IPS-NIHi7 (cell line): ENCODE data around the gene CRYBB3.
"Not testable (repeated sequence)": the region's sequence is repeated elsewhere in the genome, so short reads cannot be mapped to it uniquely, and the experiment has no call there.

ENCODE experiments used
- DNase-seq: peaks from one replicate; pipeline ENCODE4 v3.0.0; 2012; ENCODE audit warnings: mixed read lengths; ENCODE audit errors: extremely low spot score

The CRYBB3 gene

DNA sequence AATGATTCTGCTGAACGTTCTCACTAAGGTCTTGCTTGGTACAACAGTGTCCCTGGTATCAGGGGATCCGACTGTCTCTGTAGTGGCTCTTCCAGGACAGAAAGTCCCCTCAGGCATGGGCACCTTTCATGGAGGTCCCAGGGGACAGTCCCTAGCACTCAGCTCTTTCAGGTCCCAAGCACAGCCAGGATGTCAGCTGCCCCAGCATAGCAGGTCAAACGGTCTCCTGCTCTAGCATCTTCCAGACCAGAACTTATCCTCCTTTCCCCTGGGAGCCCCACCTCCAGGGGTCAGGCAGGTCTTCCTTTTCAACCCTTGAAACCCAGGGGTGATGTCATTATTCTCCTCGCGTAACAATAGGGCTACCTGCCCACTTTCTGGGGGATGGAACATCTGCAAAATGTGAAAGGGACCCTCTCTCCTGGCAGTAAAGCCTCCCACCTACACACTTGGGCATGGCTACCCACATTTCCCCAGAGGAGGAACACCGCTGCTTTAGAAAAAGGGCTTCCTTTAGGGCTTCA is 24.7 kb upstream of the CRYBB3 start:
- no peak for DNase-seq

DNA sequence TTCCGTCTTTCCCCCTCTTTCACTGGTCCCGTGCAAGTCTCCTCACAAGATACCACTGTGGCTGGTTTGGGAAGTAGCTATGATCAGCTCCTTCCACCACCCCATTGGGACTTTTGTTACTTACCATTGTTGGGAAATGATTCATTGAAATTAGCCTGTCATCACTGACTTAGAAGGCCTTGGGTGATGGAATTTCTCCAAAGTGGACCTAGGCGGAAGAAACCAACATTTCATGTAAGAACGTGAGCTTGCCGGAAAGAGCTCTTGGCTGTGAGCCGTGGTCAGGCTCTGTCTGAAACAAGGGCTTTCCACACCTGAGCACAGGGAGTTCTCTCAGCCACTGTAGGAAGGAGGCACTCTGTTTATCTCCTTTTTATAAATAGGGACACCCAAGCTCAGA is 23.5 kb upstream of the CRYBB3 start:
- DNase-seq = no peak

DNA sequence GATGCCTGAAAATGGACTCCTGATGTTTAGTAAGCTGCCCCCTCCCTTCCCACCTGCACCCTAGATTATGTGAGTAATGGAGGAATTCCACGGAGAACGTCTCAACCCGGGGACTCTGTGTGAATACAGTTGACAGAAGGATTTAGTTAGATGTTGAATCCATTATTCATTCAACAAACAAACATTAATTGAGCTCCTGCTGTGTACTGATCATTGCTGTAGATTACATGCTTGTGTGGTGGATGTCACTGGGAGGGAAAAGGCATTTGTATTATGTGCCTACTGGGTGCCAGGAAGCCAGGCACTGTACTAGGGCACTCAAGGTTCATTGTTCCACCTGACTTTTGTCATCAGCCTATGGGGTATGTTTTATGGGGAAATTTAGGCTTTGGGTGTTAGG is 22.9 kb upstream of the CRYBB3 start:
- no peak for DNase-seq

GRCh38 chr22:25177226-25177625 is 22.4 kb upstream of the CRYBB3 start:
- no peak for DNase-seq

GRCh38 chr22:25177895-25178294 is 21.8 kb upstream of the CRYBB3 start:
- no peak for DNase-seq

DNA sequence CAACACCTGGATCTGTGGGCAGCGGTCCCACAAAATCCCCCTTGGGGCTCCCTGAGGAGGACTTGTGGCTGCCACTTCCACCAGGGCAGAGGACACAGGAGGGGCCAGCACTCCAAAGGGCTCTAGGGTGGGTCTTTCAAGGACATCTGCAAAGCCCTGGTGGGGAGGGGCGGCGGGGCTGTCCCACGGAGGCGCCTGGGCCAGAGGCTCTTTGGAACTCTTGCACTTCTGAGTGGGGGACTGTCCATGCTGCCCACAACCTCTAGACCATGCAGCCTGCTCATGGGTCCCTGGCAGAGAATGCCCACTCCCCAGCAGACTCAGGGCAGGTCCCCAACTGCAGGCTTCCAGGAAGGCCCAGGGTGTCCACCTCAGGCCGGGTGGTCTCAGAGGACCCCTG is 21.3 kb upstream of the CRYBB3 start:
- DNase-seq = not testable (repeated sequence)

GRCh38 chr22:25178869-25179631 is 20.6 kb upstream of the CRYBB3 start:
- DNase-seq = not testable (repeated sequence)

DNA sequence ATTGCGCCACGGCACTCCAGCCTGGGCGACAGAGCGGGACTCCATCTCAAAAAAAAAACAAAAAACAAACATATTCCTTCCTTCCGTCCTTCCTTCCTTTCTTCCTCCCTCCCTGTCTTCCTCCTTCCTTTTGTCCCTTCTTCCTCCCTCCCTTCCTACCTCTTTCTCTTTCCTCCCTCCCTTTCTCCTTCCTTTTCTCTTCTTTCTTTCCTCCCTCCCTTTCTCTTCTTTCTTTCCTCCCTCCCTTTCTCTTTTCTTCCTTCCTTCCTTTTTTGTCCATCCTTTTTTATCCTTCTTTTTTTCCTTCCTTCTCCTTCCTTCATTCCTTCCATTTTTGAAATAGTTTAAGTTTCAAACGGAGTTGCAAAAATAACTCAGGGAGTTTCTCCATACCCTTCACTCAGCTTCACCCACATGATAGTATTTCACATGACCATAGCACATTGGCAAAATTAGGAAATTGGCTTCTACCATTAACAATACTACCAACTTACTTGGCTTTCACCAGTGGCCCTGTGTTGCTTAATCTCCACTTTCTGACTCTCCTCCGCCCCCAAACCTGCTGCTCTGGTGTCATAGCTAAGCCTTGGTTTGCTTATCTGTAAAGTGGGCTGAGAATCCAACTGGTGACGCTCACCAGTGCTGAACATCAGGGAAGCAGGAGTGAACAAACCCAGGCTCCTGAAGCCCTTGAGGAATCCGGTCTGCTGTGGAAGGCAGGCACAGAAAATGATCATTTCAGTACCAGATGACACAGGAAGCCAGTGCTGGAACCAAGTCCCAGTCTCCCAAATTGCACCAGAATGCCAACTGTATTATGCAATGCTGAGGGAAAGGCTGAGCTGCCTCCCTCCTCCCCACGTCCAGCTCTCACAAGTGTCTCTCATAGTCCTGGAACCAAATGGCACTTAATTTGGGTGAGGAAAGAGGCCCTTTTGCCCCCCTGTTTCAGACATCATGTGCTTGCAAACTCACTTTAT is 17.2 kb upstream of the CRYBB3 start:
- no peak for DNase-seq

GRCh38 chr22:25183949-25184619 is 15.6 kb upstream of the CRYBB3 start:
- no peak for DNase-seq

- no peak for DNase-seq
These were observed 13.5 kb upstream of the CRYBB3 start for GRCh38 chr22:25186140-25186539.

- no peak for DNase-seq
These were observed 12.2 kb upstream of the CRYBB3 start for GRCh38 chr22:25187469-25187868.

DNA sequence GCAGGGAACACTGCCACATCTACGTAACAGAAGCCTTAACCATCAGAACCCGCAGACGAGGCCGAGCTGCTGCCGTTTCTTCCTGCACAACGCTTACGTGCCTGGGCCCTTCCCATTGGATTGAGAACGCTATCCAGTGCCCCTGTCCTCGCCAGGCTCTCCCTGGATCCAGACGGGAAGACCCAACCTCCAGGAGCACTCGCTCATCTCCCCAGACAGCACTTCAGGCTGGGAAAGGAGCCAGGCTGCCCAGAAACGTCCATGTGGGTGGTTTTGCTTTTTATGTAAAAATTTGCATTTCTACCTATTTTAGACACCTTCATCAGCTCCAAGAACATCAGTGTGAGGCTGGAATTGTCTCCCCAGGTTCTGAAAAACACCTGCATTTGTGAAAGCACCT is 7.3 kb upstream of the CRYBB3 start:
- DNase-seq = no peak

- no peak for DNase-seq
These were observed 6.5 kb upstream of the CRYBB3 start for GRCh38 chr22:25193130-25193529.

GRCh38 chr22:25193548-25193947 is 6.1 kb upstream of the CRYBB3 start:
- peak; percentile 85 for DNase-seq

DNA sequence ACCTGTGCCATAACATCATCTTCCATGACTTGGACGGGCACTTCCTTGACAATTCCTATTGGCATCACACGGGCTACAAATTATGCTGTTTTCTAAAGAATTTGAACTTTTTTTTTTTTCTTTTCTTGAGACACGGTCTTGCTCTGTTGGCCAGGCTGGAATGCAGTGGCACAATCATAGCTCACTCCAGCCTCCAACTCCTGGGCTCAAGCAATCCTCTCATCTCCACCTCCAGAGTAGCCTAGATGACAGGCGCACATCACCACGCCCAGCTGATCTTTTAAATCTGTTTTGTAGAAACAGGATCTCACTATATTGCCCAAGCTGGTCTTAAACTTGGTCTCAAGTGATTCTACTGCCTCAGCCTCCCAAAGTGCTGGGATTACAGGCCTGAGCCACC is 3.3 kb upstream of the CRYBB3 start:
- no peak for DNase-seq

DNA sequence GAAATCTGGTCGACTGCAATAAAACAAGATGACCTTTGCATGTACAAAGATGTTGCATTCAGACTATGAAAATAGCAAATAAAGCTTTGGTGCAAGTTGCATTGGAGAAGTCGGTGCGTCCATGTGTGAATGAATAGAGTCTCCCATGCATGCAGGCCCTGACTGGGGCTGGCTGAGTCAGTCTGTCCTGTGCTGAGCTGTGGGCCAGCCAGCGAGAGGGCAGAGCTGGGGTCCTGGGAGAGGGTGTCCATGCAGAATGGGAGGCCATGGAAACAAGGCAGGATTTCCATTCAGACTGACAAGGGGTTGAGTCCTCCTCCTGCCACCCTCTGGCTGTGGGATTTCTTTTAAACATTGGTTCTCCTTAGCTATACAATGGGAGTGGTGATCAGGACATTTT is 2.3 kb upstream of the CRYBB3 start:
- DNase-seq = no peak

- no peak for DNase-seq
These were observed 1.3 kb downstream of the CRYBB3 start for GRCh38 chr22:25200967-25201366.

- DNase-seq = no peak
These were observed 2.1 kb downstream of the CRYBB3 start for GRCh38 chr22:25201557-25202273.

DNA sequence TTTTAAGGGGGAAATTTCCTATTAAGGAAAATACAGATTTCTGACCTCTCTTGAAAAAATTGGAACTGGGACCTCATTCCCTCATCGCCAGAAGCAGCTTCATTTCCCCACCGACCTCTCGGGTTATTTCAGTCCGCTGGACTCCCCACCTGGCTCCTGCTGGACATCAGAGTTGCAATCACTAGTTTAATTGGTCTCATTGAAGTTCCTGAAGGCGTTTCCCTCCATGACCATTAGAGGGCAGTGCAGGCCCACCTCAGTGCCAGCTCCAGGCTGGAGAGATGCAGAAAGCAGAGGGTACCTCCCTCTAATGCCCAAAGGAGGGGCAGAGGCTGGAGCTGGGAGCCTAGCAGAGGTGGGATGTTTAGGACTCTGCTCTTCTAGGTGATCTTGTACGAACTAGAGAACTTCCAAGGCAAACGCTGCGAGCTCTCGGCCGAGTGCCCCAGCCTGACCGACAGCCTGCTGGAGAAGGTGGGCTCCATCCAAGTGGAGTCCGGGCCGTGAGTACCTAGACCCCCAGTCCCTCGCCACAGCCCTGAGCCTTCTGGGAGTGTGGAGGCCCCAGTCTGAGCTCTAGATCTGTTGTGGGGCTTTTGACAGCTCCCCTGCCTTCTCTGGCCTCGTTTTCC is 2.7 kb downstream of the CRYBB3 start:
- DNase-seq = peak; percentile 92

- no peak for DNase-seq
These were observed 3.4 kb downstream of the CRYBB3 start for GRCh38 chr22:25203082-25203481.

GRCh38 chr22:25204547-25204946 is 4.9 kb downstream of the CRYBB3 start:
- not testable (repeated sequence) for DNase-seq
